Activated T-helper 1 cell treated with anti-CD3 and anti-CD28 coated beads, Interleukin-2, amount 50 U/mL, for 16 hours (primary cell): ENCODE measurements around the gene PADI4.

ENCODE experiments used
- DNase-seq, 2 donors: peaks; one replicate each; pipeline ENCODE4 v3.0.0-alpha.2; 2020; ENCODE audit warnings: low read depth in 1 of 2, low spot score in 1 of 2

The PADI4 gene

GRCh38 chr1:17307946-17308345 is at the start of gene PADI4:
Gene PADI4 (plus strand): TSS chr1:17308197. CDS start chr1:17308223, 26 bp downstream.
- DNase-seq: no peak

- no peak for DNase-seq
Observed at GRCh38 chr1:17258758-17259130, 49.3 kb upstream of the PADI4 start.

GRCh38 chr1:17259233-17259873 is 48.6 kb upstream of the PADI4 start:
- no peak for DNase-seq

- DNase-seq: no peak
Observed at GRCh38 chr1:17260264-17260663, 47.7 kb upstream of the PADI4 start.

- no peak for DNase-seq
Observed at GRCh38 chr1:17260738-17261137, 47.3 kb upstream of the PADI4 start.

GRCh38 chr1:17263936-17264335 is 44.1 kb upstream of the PADI4 start:
- DNase-seq: no peak

- DNase-seq: no peak
Observed at GRCh38 chr1:17264470-17264869, 43.5 kb upstream of the PADI4 start.

- DNase-seq: no peak
Observed at GRCh38 chr1:17265162-17265561, 42.8 kb upstream of the PADI4 start.

- no peak for DNase-seq
Observed at GRCh38 chr1:17265950-17266349, 42.0 kb upstream of the PADI4 start.

GRCh38 chr1:17270891-17271765 is 36.9 kb upstream of the PADI4 start:
- no peak for DNase-seq

- DNase-seq: no peak
Observed at GRCh38 chr1:17272066-17272465, 35.9 kb upstream of the PADI4 start.

GRCh38 chr1:17272646-17273045 is 35.4 kb upstream of the PADI4 start:
- DNase-seq: no peak

- DNase-seq: no peak
Observed at GRCh38 chr1:17273096-17273495, 34.9 kb upstream of the PADI4 start.

- DNase-seq: no peak
Observed at GRCh38 chr1:17274186-17275170, 33.5 kb upstream of the PADI4 start.

- DNase-seq: no peak
Observed at GRCh38 chr1:17276568-17276967, 31.4 kb upstream of the PADI4 start.

- DNase-seq: no peak
Observed at GRCh38 chr1:17277511-17278159, 30.4 kb upstream of the PADI4 start.

- DNase-seq: no peak
Observed at GRCh38 chr1:17278996-17279830, 28.8 kb upstream of the PADI4 start.

- no peak for DNase-seq
Observed at GRCh38 chr1:17280436-17280835, 27.6 kb upstream of the PADI4 start.

GRCh38 chr1:17280894-17281293 is 27.1 kb upstream of the PADI4 start:
- DNase-seq: no peak

- DNase-seq: no peak
Observed at GRCh38 chr1:17281775-17282181, 26.2 kb upstream of the PADI4 start.
